GM18873 (cell line): Measurements from ENCODE around the gene PLA2G5.

Experiments used
- ATAC-seq: cut with Tn5 transposase; IDR thresholded peaks from one replicate; pipeline ENCODE4 v1.9.1; 2021; ENCODE audit warnings: mild to moderate bottlenecking, moderate library complexity, moderate number of reproducible peaks; ENCODE audit not compliant: unreplicated experiment, low FRiP score

The PLA2G5 gene

GRCh38 chr1:20089328-20090077 lies 19.5 kb downstream of the PLA2G5 start:
- no peak for ATAC-seq

GRCh38 chr1:20090119-20090518 lies 20.1 kb downstream of the PLA2G5 start:
- no peak for ATAC-seq

- ATAC-seq = no peak
Observed at GRCh38 chr1:20090641-20091040, 20.6 kb downstream of the PLA2G5 start.

GRCh38 chr1:20093303-20093702 lies 23.3 kb downstream of the PLA2G5 start:
- no peak for ATAC-seq

- ATAC-seq = no peak
Observed at GRCh38 chr1:20093940-20094391, 24.0 kb downstream of the PLA2G5 start.

- ATAC-seq = no peak
Observed at GRCh38 chr1:20095564-20096434, 25.8 kb downstream of the PLA2G5 start.

- ATAC-seq = no peak
Observed at GRCh38 chr1:20096840-20097447, 26.9 kb downstream of the PLA2G5 start.

- no peak for ATAC-seq
Observed at GRCh38 chr1:20099533-20099932, 29.5 kb downstream of the PLA2G5 start.

GRCh38 chr1:20100632-20101355 lies 30.8 kb downstream of the PLA2G5 start:
- ATAC-seq = no peak

- ATAC-seq = no peak
Observed at GRCh38 chr1:20102875-20103274, 32.9 kb downstream of the PLA2G5 start.

GRCh38 chr1:20105856-20106255 lies 35.9 kb downstream of the PLA2G5 start:
- ATAC-seq = no peak

GRCh38 chr1:20107351-20107750 lies 37.4 kb downstream of the PLA2G5 start:
- ATAC-seq = no peak

GRCh38 chr1:20107796-20108195 lies 37.8 kb downstream of the PLA2G5 start:
- no peak for ATAC-seq

- ATAC-seq = no peak
Observed at GRCh38 chr1:20108366-20109123, 38.6 kb downstream of the PLA2G5 start.

GRCh38 chr1:20109223-20109856 lies 39.3 kb downstream of the PLA2G5 start:
- ATAC-seq = no peak

GRCh38 chr1:20110679-20111078 lies 40.7 kb downstream of the PLA2G5 start:
- no peak for ATAC-seq

- ATAC-seq = no peak
Observed at GRCh38 chr1:20111452-20111851, 41.5 kb downstream of the PLA2G5 start.

- no peak for ATAC-seq
Observed at GRCh38 chr1:20112279-20113000, 42.4 kb downstream of the PLA2G5 start.
